Thoracic aorta (tissue), 2 donors: ENCODE measurements around the gene ASH1L. TPM values are rescaled to one million over a fixed set of nuclear protein-coding genes. Genes with fewer than 3 reads are reported as not detected.
"Not testable (repeated sequence)": the region's sequence is repeated elsewhere in the genome, so short reads cannot be mapped to it uniquely, and the experiment has no call there.

Source experiments
- ATAC-seq: fragments of 150-250 bp; one replicate; pipeline ENCODE4 v1.8.0; 2017; ENCODE audit warnings: low read depth; ENCODE audit not compliant: insufficient number of reproducible peaks, low FRiP score
- DNase-seq: peaks from one replicate; pipeline ENCODE4 v3.0.0-alpha.2; 2020; ENCODE audit warnings: low spot score
- H3K27ac ChIP-seq, 2 donors: fragments of 200-600 bp; sonication (generic); 1 replicate in 1 of 2; 2 replicates in 1 of 2; pipeline ENCODE4 v1.5.1; 2016; ENCODE audit warnings: mild to moderate bottlenecking in 2 of 2, moderate library complexity in 2 of 2
- H3K27me3 ChIP-seq: fragments of 200-600 bp; sonication (generic); replicated peaks from 2 replicates; pipeline ENCODE4 v1.6.0; 2016; ENCODE audit warnings: mild to moderate bottlenecking; ENCODE audit not compliant: insufficient read depth
- H3K36me3 ChIP-seq: fragments of 200-600 bp; sonication (generic); one replicate; pipeline ENCODE4 v1.5.1; 2016
- H3K4me1 ChIP-seq, 2 donors: fragments of 200-600 bp; sonication (generic); 1 replicate in 1 of 2; 2 replicates in 1 of 2; pipeline versions ENCODE4 v1.5.1 to v1.6.0; 2016; ENCODE audit warnings: low read depth in 2 of 2, mild to moderate bottlenecking in 1 of 2; ENCODE audit not compliant: control insufficient read depth in 1 of 2
- H3K4me3 ChIP-seq: fragments of 200-600 bp; sonication (generic); 2 replicates; pipeline ENCODE4 v1.5.1; 2016; ENCODE audit warnings: mild to moderate bottlenecking
- H3K9me3 ChIP-seq: fragments of 200-600 bp; sonication (generic); 2 replicates; pipeline ENCODE4 v1.5.1; 2016
- total RNA-seq, 2 donors: library from RNA; depleted of rRNA; stranded (reverse); fragments of >200 nt; gene quantifications; one replicate each; pipeline versions ENCODE4 v1.1.0 to v1.2.3, GENCODE V29; 2016
- TF ChIP-seq, protein P1 (sequence below): fragments of 200-600 bp; sonication (generic); IDR thresholded peaks from one replicate; pipeline ENCODE4 v1.5.1; 2019; ENCODE audit warnings: antibody characterized with exemption

ASH1L gene
- total RNA-seq, 2 donors from 2014 or later = 52.7 to 84.2 TPM

DNA sequence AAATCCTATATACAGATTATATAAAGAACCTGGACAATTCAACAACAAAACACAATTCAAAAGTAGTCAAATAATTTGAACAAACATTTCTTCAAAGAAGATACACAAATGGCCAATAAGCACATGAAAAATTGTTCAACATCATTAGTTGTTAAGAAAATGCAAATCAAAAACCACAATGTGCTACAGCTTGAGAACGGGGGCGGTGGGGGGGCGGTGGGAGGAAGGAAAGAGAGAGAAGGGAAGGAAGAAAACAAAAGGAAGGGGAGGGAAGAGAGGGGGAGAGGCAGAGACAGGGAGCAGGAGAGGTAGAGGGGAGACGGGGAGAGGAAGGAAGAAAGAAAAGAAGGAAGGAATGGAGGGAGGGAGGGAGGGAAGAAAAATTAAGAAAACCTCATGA lies 44.1 kb downstream of the ASH1L start:
- DNase-seq (no peak), ATAC-seq (no peak)
- TF ChIP-seq, protein P1, sequence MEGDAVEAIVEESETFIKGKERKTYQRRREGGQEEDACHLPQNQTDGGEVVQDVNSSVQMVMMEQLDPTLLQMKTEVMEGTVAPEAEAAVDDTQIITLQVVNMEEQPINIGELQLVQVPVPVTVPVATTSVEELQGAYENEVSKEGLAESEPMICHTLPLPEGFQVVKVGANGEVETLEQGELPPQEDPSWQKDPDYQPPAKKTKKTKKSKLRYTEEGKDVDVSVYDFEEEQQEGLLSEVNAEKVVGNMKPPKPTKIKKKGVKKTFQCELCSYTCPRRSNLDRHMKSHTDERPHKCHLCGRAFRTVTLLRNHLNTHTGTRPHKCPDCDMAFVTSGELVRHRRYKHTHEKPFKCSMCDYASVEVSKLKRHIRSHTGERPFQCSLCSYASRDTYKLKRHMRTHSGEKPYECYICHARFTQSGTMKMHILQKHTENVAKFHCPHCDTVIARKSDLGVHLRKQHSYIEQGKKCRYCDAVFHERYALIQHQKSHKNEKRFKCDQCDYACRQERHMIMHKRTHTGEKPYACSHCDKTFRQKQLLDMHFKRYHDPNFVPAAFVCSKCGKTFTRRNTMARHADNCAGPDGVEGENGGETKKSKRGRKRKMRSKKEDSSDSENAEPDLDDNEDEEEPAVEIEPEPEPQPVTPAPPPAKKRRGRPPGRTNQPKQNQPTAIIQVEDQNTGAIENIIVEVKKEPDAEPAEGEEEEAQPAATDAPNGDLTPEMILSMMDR = no peak
- Histone ChIP-seq H3K4me1 (peaks cover 0 to under 1% of the 10 kb centered on the region in 2 donors), H3K36me3 (peaks cover 4% of the 10 kb centered on the region), H3K27ac (no peak overlapping the region), H3K27me3 (no peaks in the 10 kb centered on the region), H3K9me3 (no peaks in the 10 kb centered on the region), H3K4me3 (no peak overlapping the region)

DNA sequence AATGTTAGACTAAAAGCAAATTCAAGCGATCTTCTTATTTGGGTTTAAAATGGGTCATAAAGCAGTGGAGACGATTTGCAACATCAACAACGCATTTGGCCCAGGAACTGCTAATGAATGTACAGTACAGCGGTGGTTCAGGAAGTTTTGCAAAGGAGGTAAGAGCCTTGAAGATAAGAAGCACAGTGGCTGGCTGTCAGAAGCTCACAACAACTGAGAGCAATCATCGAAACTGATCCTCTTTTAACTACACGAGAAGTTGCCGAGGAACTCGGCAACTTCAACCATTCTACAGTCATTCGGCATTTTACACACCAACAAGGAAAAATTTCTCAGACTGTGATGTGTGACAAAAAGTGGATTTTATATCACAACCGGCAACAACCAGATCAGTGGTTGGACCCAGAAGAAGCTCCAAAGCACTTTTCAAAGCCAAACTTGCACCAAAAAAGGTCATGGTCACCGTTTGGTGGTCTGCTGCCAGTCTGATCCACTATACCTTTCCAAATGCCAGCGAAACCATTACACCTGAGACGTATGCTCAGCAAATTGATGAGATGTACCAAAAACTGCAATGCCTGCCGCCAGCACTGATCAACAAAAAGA lies 47.9 kb downstream of the ASH1L start:
- DNase-seq = no peak
- no peak for ATAC-seq
- TF ChIP-seq, protein P1 = no peak
- peaks cover 4% of the 10 kb centered on the region for H3K36me3 ChIP-seq
- no peaks in the 10 kb centered on the region for H3K4me1 ChIP-seq
- no peaks in the 10 kb centered on the region for H3K9me3 ChIP-seq
- no peak overlapping the region for H3K27ac ChIP-seq
- H3K27me3 ChIP-seq = no peaks in the 10 kb centered on the region
- no peak overlapping the region for H3K4me3 ChIP-seq

DNA sequence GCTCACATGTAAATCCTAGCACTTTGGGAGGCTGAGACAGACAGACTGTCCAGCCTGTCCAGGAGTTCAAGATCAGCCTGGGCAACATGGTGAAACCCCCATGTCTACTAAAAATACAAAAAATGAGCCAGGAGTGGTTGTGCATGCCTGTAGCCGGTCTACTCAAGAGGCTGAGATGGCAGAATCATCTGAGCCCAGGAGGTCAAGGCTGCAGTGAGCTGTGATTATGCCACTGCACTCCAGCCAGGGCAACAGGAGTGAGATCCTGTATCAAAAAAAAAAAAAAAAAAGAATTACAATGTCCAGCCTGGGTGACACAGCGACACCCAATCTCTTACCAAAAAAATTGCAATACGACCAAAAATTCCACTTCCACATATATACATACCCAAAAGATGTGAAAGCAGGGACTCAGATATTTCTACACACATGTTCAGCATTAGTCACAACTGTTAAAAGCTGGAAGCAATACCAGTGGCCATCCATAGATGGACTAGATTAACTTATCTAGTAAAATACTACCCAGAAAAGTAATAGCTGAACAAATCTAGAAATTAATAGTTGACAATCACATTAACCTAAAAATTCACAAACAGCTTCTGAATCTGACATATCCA lies 49.2 kb downstream of the ASH1L start:
- H3K36me3 ChIP-seq = peaks cover 4% of the 10 kb centered on the region
- no peak overlapping the region for H3K4me3 ChIP-seq
- no peak for ATAC-seq
- peaks cover 0 to 3% of the 10 kb centered on the region in 2 donors for H3K4me1 ChIP-seq
- DNase-seq = no peak
- TF ChIP-seq, protein P1 = no peak
- no peaks in the 10 kb centered on the region for H3K27me3 ChIP-seq
- no peaks in the 10 kb centered on the region for H3K9me3 ChIP-seq
- no peak overlapping the region for H3K27ac ChIP-seq

DNA sequence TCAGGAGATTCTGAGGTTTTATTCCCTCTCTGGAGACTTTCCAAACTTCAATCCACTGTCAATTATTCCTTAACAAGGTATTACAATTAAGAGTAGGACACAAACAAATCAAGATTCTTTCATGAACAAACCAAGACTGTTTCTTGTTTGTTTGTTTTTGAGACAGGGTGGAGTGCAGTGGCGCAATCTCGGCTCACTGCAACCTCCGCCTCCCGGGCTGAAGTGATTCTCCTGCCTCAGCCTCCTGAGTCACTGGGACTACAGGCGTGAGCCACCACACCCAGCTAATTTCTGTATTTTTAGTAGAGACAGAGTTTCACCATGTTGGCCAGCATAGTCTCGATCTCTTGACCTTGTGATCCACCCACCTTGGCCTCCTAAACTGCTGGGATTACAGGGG lies 51.2 kb downstream of the ASH1L start:
- not testable (repeated sequence) for H3K27ac ChIP-seq, DNase-seq, H3K36me3 ChIP-seq, ATAC-seq, H3K4me1 ChIP-seq, H3K9me3 ChIP-seq, H3K27me3 ChIP-seq, H3K4me3 ChIP-seq

DNA sequence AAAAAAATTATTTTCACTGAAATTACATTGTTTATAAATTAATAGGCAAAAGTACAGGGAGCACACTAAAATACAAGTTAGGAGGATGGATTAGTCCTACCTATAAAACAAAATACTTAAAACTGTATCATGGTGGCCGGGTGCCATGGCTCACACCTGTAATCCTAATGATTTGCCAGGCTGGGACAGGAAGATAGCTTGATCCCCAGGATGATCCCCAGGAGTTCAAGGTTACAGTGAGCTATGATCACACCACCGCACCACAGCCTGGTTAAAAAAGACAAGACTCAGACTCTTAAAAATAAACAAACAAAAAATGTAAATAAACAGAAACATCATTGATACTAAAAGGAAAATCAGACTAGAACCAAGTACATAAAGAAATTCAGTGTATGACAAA lies 53.5 kb downstream of the ASH1L start:
- Histone ChIP-seq H3K27me3 (no peaks in the 10 kb centered on the region), H3K4me1 (peaks cover 7 to 14% of the 10 kb centered on the region in 2 donors), H3K27ac (no peak overlapping the region), H3K36me3 (no peaks in the 10 kb centered on the region), H3K9me3 (no peaks in the 10 kb centered on the region), H3K4me3 (no peak overlapping the region)
- DNase-seq (no peak), ATAC-seq (no peak)
- TF ChIP-seq, protein P1 = no peak
